ENCODE measurements around the gene HK2.

HK2 gene

DNA sequence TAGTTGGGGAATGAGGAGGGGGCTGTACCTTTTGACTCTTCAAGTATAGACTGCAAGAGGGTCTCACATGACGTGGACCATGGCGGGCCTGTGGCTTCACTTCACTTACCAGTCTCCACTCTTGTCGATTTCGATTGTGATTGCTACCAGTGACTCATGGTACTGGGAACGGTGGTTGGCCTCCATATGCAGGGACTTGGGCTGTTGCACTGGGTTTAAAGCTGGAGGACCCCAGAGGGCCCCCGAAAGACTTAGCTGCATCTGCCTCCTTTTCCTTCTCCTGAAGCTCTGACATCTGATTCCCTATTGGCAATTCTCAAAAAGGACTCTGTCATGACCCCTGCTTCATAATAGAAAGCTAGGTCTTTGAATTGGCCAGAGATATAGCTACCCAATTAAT is 43.4 kb downstream of the HK2 start:
- DNase-seq (ENCODE audit: low spot score), result no peak

DNA sequence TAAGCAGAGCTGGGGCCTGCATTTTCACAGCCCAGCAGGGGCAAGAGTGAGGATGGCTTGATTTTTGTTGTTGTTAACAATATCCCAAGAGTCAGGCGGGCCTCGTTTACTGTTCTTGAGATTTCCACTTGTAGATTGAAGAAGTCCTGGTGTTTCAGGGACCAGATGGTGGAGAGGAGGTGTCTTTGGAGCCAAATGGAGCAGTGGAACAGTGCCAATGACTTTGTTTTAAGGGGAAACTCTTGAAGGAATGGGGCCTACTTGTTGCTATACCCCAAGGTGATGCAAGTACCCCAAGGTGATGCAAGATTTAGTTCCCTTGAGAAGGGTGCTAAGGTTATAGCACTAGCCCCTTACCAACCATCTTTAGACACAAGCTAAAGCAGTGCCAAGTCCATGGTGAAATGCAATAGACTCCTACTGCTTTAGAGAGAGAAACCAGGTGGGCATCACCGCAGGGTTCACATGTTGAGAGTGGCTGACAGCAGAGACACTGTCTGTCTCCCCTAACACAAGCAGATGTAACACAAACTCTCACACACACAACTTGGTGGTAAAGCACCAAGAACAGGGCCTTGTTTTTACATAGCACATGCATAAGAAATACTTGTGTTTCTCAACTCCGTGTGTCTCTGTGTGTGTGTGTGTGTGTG is 44.0 kb downstream of the HK2 start:
- DNase-seq (ENCODE audit: low spot score), result peak; percentile 28

DNA sequence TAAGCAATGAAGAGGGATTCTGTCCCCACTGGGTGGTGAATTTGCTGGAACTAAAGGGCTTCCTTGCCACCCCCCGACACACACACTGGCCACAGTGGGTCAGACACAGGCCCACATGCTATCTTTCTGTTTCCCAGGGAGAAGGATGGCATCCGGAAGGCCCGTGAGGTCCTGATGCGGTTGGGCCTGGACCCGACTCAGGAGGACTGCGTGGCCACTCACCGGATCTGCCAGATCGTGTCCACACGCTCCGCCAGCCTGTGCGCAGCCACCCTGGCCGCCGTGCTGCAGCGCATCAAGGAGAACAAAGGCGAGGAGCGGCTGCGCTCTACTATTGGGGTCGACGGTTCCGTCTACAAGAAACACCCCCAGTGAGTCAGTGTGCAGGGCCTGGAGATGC is 44.6 kb downstream of the HK2 start:
- DNase-seq (ENCODE audit: low spot score), result no peak

DNA sequence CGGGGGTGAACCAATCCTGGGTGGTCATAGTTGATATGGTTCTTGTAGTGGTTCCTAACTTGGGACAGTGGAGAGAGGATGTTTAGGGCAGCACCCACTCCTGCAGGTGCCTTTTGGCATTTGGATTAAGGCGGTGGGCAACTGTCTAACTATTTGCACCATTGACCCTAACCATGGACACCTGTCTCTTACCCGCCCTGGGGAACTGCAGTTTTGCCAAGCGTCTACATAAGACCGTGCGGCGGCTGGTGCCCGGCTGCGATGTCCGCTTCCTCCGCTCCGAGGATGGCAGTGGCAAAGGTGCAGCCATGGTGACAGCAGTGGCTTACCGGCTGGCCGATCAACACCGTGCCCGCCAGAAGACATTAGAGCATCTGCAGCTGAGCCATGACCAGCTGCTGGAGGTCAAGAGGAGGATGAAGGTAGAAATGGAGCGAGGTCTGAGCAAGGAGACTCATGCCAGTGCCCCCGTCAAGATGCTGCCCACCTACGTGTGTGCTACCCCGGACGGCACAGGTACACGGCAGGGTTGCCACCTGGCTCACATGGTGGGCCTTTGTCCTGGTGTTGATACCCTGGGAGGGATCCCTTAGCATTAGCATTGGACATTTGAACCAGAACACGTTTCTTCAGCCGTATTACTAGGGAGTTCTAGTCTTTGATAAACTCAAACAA is 46.3 kb downstream of the HK2 start:
- no peak for DNase-seq (ENCODE audit: low spot score)

DNA sequence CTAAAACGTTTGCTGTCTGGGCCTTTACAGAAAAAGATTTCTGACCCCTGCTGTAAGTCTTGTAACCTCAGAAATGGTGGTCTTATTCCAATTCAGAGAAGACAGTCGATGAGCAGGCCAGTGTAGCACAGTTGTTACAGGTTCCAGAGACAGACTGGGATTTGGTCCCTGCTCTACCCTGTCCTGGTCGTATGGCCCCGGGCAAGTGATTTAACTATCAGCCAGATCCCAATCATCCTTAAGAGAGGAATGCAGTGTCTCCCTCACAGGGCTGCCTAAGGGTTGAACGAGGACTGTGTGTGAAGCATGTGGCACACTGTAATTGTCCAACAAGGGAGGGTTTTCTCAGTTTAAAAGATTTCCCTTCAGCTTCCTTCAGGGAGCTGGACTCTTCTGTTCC is 47.2 kb downstream of the HK2 start:
- DNase-seq (ENCODE audit: low spot score), result no peak

DNA sequence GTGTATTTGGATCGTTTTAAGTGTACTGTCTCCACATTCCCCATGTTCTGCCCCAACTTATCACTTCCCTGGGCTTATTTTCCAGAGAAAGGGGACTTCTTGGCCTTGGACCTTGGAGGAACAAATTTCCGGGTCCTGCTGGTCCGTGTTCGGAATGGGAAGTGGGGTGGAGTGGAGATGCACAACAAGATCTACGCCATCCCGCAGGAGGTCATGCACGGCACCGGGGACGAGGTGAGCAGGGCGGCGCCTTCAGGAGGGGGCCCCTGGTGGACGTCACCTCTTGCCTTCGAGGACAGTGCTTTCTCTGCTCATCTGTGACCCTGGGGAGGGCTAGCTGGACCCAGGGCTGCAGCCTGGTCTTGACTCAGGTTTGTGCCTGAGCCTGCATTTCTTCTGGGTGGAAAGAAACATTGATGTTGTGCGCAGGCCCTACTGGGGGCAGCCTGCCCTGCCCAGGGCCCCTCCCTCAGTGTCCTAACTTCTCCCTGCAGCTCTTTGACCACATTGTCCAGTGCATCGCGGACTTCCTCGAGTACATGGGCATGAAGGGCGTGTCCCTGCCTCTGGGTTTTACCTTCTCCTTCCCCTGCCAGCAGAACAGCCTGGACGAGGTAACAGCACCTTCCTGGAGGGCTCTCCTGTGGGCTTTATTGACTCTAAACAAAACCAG is 47.8 kb downstream of the HK2 start:
- DNase-seq (ENCODE audit: low spot score), result no peak

DNA sequence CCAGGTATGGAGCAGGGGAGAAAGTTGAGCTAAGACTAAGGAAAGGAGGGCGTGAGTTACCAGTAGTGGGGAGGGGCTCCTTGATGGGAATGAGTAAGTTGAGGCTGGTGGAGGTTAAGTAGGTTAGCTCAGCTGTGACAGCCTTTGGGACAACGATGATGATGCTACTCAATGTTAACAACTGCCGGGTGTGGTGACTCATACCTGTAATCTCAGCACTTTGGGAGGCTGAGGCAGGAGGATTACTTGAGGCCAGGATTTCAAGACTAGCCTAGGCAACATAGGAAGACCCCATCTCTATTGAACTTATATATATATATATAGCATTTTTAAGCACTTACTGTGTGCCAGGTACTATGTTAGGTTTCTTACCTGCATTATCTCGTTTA is 48.4 kb downstream of the HK2 start:
- DNase-seq (ENCODE audit: low spot score), result no peak

DNA sequence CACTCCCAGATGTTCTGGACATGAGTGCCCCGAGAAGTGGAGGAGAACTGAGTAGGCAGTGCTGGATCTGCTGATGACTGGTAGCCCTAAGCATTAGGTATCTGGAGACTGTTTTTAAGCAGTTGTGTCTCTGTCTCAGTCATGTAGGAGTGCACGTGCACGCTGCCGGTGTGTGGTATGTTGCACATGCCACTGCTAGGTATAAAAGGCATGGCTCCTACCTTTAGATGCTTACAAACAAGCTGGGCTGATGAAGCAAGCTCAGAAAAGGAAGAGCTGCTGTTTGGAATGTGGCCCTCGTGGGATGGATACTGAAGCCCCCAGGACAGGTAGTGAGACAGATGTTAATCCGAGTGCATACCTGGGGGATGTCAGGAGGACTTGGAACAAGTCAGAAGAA is 49.1 kb downstream of the HK2 start:
- DNase-seq (ENCODE audit: low spot score), result no peak

DNA sequence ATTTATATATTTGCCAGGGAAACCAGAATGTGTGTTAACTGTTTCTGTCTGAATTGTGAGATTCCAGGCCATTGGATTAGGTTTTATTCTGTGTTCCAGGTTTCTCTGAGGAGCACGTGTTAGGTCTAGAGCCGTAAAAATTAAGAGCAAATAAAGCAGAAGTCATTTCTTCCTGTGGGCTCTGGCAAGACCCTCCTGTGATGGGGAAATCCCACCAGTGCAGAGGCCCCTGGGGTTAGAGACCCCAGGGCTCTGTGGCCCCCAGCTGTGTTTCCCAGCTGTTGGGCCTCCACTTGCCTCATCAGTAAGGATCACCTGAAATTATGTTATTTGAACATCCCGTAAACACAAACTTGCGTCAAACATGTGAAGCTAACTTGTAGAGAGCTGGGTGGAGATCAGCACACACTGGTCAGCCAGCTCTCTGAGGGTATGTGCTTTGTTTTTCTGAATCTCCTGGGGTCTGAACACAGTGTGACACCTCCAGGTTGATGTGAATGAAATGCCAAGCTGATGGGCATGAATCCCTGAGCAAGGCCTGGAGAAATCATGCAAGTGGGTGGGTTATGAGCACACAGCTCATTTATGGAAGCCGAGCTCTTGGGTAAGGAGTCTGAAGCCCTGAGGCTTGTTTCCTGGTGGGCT is 50.3 kb downstream of the HK2 start:
- peak; percentile 53 for DNase-seq (ENCODE audit: low spot score)

DNA sequence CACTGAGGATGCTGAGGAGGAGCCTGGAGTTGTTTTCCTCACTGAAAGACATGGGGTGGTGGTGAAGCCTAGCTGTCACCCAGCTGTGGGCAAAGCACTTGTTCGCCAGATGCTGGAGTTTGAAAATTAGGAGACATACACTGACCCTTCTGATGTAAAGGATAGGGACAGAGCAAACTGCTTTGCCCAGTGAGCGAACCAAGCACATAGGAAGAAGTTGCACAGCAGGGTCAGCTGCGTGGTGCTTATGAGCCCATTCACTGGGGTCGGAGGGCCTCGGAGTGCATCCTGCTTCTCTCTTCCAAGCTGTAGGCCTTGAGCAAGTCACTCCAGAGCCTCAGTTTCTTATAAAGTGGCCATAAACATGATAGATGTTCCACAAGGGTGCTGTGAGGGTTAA is 50.9 kb downstream of the HK2 start:
- no peak for DNase-seq (ENCODE audit: low spot score)

DNA sequence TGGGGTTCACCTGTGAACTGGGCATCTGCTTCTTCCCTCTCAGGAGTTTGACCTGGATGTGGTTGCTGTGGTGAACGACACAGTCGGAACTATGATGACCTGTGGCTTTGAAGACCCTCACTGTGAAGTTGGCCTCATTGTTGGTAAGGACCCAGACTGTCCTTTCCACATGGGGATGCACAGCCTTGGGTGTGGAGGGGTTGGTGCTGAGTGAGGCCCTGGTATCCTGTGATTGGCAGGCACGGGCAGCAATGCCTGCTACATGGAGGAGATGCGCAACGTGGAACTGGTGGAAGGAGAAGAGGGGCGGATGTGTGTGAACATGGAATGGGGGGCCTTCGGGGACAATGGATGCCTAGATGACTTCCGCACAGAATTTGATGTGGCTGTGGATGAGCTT is 52.3 kb downstream of the HK2 start:
- no peak for DNase-seq (ENCODE audit: low spot score)

DNA sequence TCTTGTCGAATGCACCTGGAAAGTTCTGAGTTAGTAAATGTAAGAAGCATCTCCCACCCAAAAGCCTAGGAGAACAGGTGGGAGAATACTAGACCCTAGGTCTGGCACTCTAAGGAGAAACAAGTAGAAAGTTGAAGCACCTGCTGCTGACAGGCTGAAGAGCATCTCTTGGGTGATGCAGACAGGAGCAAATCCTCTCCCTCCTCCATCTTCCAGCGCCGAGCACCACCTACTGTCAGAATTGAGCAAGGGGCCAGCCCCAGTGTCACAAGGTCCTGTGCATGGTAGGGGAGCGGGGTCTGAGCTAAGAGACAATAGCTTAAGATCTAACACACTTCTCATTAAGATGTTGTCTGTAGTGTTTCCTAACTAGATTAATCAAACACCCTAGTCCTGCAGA is 52.9 kb downstream of the HK2 start:
- no peak for DNase-seq (ENCODE audit: low spot score)

DNA sequence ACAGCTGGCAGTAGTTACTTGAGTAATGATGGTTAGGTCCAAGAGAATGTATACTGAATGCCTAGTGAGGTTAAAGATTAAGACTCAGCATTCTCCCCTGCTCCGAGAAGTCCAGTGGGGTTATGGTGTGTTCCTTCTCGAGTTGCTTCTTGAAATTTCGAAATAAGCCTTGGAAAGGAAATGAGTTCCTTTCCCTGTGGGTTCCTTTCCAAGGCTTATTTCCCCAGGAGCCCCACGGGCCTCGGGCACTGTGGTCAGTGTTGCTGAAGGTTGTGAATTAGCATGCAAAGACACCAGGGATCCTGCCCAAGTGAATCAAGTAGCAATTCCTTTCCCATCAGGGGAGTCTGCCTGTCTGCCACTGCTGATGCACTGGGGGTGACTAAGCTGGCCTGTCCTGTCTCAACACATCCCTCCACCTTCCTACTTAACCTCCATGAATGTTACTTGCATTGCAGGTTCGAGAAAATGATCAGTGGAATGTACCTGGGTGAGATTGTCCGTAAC is 53.6 kb downstream of the HK2 start:
- peak; percentile 46 for DNase-seq (ENCODE audit: low spot score)

DNA sequence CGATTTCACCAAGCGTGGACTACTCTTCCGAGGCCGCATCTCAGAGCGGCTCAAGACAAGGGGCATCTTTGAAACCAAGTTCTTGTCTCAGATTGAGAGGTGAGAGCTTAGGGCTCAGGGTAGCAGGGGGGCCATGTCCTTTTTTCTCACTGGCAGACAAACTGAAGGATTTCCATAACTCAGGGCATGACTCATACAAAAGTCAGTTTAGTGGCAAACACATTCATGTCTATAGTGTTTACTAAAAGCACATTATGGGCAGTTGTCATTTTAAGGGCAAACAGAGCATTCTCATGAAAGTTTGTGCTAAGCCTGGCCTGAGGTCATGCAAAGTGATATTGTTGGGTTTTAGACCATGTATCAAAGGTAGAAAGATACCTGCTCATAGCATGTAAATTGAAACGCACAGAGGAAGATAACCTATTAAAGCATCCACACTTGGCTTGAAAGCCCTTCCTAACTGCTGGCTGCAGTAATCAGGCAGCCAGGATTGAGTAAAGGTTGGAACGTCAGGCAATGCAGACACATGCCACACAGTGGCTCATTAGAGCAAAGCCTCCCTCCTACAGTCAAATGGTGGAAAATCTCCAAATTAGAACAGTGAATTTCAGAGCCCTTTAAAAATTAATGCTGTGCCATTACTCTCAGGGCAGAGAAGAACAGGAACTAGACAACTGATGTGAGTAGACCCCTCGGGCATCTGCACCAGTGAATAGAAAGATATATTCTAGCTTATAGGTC is 54.2 kb downstream of the HK2 start:
- DNase-seq (ENCODE audit: low spot score), result no peak

DNA sequence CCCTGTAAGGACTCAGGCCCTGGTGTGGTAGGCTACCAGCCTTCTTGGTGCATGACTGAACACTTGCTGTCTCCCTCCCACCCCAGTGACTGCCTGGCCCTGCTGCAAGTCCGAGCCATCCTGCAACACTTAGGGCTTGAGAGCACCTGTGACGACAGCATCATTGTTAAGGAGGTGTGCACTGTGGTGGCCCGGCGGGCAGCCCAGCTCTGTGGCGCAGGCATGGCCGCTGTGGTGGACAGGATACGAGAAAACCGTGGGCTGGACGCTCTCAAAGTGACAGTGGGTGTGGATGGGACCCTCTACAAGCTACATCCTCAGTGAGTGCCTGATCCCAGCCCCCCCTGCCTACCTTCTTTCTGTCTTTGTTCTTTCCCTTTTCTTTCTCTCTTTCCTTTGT is 55.2 kb downstream of the HK2 start:
- peak; percentile 9 for DNase-seq (ENCODE audit: low spot score)

DNA sequence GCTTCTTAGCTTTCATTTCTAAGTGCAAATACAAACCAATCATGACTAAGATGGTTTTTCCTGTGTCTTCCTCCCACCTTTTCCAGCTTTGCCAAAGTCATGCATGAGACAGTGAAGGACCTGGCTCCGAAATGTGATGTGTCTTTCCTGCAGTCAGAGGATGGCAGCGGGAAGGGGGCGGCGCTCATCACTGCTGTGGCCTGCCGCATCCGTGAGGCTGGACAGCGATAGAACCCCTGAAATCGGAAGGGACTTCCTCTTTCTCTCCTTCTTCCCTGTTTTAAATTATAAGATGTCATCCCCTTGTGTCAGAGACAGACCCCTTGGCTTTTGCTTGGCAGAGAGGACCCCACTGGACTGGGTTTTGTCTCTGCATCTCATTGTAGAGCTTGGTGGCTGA is 56.8 kb downstream of the HK2 start:
- peak; percentile 14 for DNase-seq (ENCODE audit: low spot score)

DNA sequence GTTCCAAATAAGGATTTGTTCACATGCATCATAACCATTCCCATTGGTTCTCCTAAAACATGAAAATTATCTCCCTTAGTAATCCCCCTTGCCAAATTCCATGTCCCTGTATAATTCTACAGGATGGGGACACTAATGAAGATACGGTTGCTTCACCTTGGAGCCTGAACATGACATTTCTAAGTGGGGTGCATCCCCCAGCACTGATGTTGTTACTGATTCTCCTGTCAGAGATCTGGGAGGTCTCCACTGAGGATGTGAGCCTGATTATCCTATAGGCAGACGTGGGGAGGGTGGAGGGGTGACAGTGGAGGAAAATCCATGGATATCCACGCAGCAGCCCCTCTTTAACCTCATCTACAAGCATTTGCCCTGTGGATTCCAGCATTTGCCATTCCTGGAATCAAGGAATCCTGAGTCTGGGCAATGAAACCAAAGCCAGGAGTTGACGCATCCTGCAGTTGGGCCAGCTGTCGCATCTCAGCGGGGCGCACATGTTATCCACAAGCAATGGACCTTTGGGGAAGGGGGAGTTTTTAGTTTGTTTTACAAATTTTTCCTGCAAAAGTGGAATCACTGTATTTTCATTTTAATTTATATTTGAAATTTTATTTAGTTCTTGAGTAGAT is 57.3 kb downstream of the HK2 start:
- DNase-seq (ENCODE audit: low spot score), result peak; percentile 23

DNA sequence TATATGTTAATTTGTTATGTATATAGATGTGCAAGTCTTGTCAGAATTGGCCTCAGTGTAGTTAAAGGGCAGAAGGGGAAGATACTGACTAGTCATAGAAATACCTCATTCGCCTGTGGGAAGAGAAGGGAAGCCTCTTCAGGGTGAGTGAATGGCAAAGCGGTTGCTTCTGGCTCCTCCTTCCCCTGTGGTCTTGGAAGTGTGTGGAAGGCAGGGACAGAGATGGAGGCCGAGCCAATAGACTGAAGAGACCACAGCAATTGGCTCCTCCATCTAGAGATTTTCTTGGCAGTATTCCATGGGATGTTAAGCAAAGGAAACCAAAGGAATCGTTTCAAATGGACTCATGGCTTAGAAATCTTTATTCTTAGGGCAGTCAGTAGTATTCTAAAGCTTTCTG is 57.9 kb downstream of the HK2 start:
- peak; percentile 6 for DNase-seq (ENCODE audit: low spot score)

DNA sequence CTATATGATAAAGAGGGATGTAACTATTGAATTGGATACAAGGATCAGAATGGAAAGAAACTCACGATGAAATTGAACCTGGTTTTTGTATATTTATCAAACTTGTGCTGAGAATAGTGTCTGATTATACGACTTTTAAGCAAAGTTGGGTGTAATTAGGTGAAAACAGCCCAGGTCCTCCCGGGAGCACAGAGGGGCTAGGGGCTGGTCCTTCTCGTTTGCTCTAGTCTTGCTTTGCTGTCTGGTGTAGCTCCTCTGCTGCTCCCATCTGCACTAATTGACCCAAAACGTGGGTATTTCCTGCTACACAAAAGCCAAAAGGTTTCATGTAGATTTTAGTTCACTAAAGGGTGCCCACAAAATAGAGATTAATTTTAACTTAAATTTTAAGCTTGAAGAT is 58.7 kb downstream of the HK2 start:
- peak; percentile 15 for DNase-seq (ENCODE audit: low spot score)

DNA sequence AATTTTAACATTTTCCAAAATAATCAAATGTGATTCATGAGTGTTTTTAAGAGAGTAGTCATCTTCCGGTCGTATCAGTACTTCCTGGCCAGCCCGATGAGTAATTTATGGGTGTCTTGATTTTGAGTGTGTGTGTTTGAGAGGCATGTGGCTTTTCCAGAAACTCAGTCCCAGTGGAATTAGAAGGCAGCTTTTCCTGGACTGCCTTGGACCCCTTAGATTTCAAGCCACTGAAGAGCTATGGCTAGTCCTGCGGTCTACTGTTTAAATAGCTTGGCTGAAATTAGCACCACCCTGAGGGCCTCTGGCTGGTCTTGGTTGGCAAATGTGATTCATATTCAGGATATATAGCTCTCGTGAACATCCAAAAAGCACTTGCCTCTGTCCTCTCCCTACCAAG is 59.4 kb downstream of the HK2 start:
- DNase-seq (ENCODE audit: low spot score), result peak; percentile 20

DNA sequence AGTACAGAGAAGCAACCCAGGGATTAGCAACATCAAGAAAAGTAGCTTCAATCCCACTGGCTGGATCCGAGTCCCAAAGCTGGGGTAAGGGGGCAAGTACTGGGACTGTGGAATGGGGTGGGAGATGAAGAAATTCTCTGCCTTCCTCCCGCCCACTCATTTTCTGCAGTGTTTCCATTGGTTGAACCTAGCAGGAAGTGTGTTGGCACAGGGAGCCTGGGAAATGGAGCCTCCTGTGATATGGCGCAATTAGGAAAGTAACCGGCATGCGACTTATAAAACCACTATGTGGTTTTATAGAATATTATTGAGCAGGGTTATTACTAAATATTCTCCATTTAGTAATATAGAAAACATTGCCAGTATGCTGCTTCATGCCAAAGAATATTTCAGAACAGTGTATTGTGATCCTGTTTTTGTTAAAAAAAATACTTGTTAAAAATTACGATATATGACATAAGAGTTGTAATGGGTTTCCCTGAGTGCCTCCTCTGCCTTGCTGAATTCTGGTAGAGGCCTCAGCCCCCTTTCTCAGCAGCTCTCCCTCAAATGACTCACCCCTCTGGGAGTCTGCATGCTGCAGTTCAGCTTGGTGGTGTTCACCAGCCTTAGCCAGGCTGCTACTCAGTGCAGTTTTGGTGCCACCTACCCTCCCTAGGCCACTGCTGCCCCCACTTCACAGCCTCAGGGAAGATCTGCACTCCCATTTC is 60.5 kb downstream of the HK2 start:
- peak; percentile 12 for DNase-seq (ENCODE audit: low spot score)

Data from left forelimb (tissue), 1 donor.